Loucy (cell line): Measurements from ENCODE around the gene SPTLC3.

ENCODE experiments used
- H2AFZ ChIP-seq: fragments of 200-600 bp; sonication (generic); 2 replicates; pipeline ENCODE4 v1.6.0; 2016; ENCODE audit warnings: antibody characterized with exemption, mild to moderate bottlenecking, low read length, moderate library complexity
- H3F3A ChIP-seq: fragments of 200-600 bp; 2 replicates; pipeline ENCODE4 v1.6.0; 2016; ENCODE audit warnings: antibody characterized with exemption, low read depth, mild to moderate bottlenecking
- H3K27me3 ChIP-seq: fragments of 200-600 bp; sonication (generic); 2 replicates; pipeline ENCODE4 v1.6.1; 2014; ENCODE audit warnings: low read length, mild to moderate bottlenecking; ENCODE audit not compliant: insufficient read depth, poor library complexity, severe bottlenecking
- H3K36me3 ChIP-seq: fragments of 200-600 bp; sonication (generic); 2 replicates; pipeline ENCODE4 v1.6.1; 2016; ENCODE audit warnings: low read length; ENCODE audit not compliant: insufficient read depth
- H3K4me1 ChIP-seq: fragments of 200-600 bp; sonication (generic); 2 replicates; pipeline ENCODE4 v1.5.1; 2014; ENCODE audit warnings: low read length, mild to moderate bottlenecking; ENCODE audit not compliant: insufficient read depth, poor library complexity, severe bottlenecking
- H3K4me2 ChIP-seq: fragments of 200-600 bp; sonication (generic); 2 replicates; pipeline ENCODE4 v1.6.0; 2014; ENCODE audit warnings: antibody characterized with exemption, low read length, low read depth, mild to moderate bottlenecking; ENCODE audit not compliant: poor library complexity, severe bottlenecking
- H3K4me3 ChIP-seq: fragments of 200-600 bp; sonication (generic); 2 replicates; pipeline ENCODE4 v1.5.1; 2014; ENCODE audit warnings: low read length, mild to moderate bottlenecking, mixed read lengths; ENCODE audit not compliant: poor library complexity, severe bottlenecking
- H3K79me2 ChIP-seq: fragments of 200-600 bp; sonication (generic); 2 replicates; pipeline ENCODE4 v1.6.1; 2014; ENCODE audit warnings: low read length; ENCODE audit not compliant: insufficient read depth
- H3K9ac ChIP-seq: fragments of 200-600 bp; sonication (generic); 2 replicates; pipeline ENCODE4 v1.6.0; 2014; ENCODE audit warnings: mild to moderate bottlenecking, low read depth, low read length, moderate library complexity; ENCODE audit not compliant: poor library complexity, severe bottlenecking
- H3K9me2 ChIP-seq: fragments of 200-600 bp; sonication (generic); replicated peaks from 2 replicates; pipeline ENCODE4 v1.6.1; 2016; ENCODE audit warnings: low read depth, low read length, mixed read lengths
- H3K9me3 ChIP-seq: fragments of 200-600 bp; sonication (generic); 2 replicates; pipeline ENCODE4 v1.6.1; 2014; ENCODE audit warnings: mild to moderate bottlenecking, antibody characterized with exemption, low read length, low read depth; ENCODE audit not compliant: insufficient read depth
- H4K20me1 ChIP-seq: fragments of 200-600 bp; sonication (generic); 2 replicates; pipeline ENCODE4 v1.6.0; 2014; ENCODE audit warnings: antibody characterized with exemption, low read length, mild to moderate bottlenecking; ENCODE audit not compliant: insufficient read depth, poor library complexity, severe bottlenecking
- EZH2phosphoT487 ChIP-seq: fragments of 200-600 bp; IDR thresholded peaks from 2 replicates; pipeline ENCODE4 v1.6.1; 2018; ENCODE audit warnings: antibody characterized with exemption, mild to moderate bottlenecking, moderate library complexity, borderline replicate concordance
- TF ChIP-seq, protein P1 (sequence below): fragments of 200-600 bp; sonication (generic); conservative IDR thresholded peaks from 2 replicates; pipeline ENCODE4 v1.5.1; 2014; ENCODE audit warnings: mild to moderate bottlenecking, antibody characterized with exemption, low read length

The SPTLC3 gene

DNA sequence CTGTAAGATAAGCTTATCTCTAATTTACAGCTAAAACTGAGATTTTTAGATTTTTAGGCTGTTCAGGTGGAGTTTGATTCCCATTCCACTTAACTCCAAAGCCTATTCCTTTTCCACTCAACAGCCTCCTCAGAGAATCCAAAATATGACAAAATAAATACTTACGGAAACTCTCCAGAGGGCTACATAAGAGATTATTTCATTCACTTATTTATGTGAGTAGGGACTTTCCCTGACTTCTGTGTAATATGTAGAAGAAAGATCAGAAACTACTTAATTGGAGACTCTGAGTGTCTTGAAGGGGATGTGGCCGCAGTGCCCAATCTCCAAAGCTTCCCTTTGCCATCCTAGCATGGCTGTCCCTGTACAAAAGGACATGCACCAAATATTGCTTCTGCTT is 140.2 kb downstream of the SPTLC3 start:
- Histone ChIP-seq H3K9me2 (no peaks in the 10 kb centered on the region), H3K9me3 (no peaks in the 10 kb centered on the region), H3K27me3 (no peaks in the 10 kb centered on the region), H3K4me1 (no peaks in the 10 kb centered on the region), H3K79me2 (no peaks in the 10 kb centered on the region), H3K36me3 (no peaks in the 10 kb centered on the region), H3K9ac (no peak overlapping the region), H4K20me1 (no peaks in the 10 kb centered on the region), H3K4me3 (no peak overlapping the region), H2AFZ (no peak overlapping the region), H3K4me2 (no peak overlapping the region), H3F3A (no peaks in the 10 kb centered on the region)
- TF ChIP-seq EZH2phosphoT487, result no peak
- TF ChIP-seq, protein P1, sequence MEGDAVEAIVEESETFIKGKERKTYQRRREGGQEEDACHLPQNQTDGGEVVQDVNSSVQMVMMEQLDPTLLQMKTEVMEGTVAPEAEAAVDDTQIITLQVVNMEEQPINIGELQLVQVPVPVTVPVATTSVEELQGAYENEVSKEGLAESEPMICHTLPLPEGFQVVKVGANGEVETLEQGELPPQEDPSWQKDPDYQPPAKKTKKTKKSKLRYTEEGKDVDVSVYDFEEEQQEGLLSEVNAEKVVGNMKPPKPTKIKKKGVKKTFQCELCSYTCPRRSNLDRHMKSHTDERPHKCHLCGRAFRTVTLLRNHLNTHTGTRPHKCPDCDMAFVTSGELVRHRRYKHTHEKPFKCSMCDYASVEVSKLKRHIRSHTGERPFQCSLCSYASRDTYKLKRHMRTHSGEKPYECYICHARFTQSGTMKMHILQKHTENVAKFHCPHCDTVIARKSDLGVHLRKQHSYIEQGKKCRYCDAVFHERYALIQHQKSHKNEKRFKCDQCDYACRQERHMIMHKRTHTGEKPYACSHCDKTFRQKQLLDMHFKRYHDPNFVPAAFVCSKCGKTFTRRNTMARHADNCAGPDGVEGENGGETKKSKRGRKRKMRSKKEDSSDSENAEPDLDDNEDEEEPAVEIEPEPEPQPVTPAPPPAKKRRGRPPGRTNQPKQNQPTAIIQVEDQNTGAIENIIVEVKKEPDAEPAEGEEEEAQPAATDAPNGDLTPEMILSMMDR, result no peak

DNA sequence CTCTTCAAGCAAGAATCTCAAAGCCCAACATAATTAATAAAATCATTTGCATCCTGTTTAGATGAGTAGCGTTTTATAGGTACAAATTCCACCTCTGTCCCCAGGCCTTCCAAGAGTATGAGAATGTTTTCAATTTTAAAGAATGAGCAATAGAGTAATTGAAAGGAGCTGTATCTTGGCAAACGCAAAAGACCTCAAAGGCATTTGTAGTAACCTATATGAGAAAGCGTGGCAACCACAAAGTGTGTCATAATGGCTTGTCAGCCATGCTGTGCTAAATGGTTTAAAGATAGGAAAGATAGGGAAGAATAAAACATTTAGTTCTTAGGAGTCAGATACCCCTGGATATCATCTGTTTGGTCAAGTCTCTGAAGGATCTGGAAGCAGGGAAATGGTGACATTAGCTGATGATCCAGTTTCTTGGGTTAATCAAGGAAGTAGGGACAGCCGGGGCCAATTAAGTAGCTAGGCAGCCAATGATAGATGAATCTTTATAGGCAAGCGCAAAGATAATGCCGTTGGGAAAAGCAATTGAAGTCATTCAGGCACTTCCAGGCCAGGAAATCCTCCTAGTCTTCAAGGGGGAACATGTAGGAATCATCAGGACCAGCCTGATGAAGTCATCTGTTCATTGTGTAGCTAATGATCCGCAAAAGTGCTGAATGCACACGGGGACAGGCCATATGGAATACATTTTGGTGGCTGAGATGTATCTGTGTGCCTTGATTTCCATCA is 140.8 kb downstream of the SPTLC3 start:
- no peaks in the 10 kb centered on the region for H3K9me2 ChIP-seq
- H3K79me2 ChIP-seq, result no peaks in the 10 kb centered on the region
- H4K20me1 ChIP-seq, result no peaks in the 10 kb centered on the region
- no peak overlapping the region for H3K4me2 ChIP-seq
- H3K4me3 ChIP-seq, result no peak overlapping the region
- H3K36me3 ChIP-seq, result no peaks in the 10 kb centered on the region
- H3K9me3 ChIP-seq, result no peaks in the 10 kb centered on the region
- no peaks in the 10 kb centered on the region for H3K4me1 ChIP-seq
- no peaks in the 10 kb centered on the region for H3K27me3 ChIP-seq
- H2AFZ ChIP-seq, result no peak overlapping the region
- H3F3A ChIP-seq, result no peaks in the 10 kb centered on the region
- no peak overlapping the region for H3K9ac ChIP-seq
- TF ChIP-seq EZH2phosphoT487, result no peak
- TF ChIP-seq, protein P1, result no peak

DNA sequence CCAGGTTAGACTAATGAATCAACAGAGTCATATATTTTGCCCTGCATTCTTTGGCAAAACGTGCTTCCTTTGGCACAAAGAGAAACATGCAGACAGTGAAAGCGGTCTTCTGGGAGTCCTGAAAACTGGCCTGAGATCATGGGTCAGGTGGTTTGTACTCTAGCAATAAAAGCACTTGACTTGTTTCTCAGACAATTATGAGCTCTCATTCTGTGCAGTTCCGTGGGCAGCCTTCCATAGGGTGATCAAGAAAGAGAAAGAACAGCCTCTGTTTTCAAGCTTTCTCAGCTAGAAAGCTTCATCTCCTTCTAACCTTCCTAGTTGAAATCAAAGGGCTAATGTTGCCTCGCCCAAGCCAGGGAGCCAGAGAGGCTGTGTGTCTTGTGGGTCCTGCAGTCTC is 149.6 kb downstream of the SPTLC3 start:
- no peaks in the 10 kb centered on the region for H3F3A ChIP-seq
- H3K4me3 ChIP-seq, result no peak overlapping the region
- no peaks in the 10 kb centered on the region for H3K79me2 ChIP-seq
- no peak overlapping the region for H3K4me2 ChIP-seq
- H3K9me2 ChIP-seq, result no peaks in the 10 kb centered on the region
- no peaks in the 10 kb centered on the region for H3K36me3 ChIP-seq
- H3K9me3 ChIP-seq, result no peaks in the 10 kb centered on the region
- H3K4me1 ChIP-seq, result no peaks in the 10 kb centered on the region
- H2AFZ ChIP-seq, result no peak overlapping the region
- H3K9ac ChIP-seq, result no peak overlapping the region
- no peaks in the 10 kb centered on the region for H4K20me1 ChIP-seq
- TF ChIP-seq EZH2phosphoT487, result no peak
- TF ChIP-seq, protein P1, result no peak
- H3K27me3 ChIP-seq, result no peaks in the 10 kb centered on the region
